ENCODE data around the gene GPC5. TPM values are rescaled to one million over a fixed set of nuclear protein-coding genes. Genes with fewer than 3 reads are reported as not detected.

Gene GPC5
- total and polyA plus RNA-seq, 4 donors: 0.51 to 22.4 (median 2.0) TPM

DNA sequence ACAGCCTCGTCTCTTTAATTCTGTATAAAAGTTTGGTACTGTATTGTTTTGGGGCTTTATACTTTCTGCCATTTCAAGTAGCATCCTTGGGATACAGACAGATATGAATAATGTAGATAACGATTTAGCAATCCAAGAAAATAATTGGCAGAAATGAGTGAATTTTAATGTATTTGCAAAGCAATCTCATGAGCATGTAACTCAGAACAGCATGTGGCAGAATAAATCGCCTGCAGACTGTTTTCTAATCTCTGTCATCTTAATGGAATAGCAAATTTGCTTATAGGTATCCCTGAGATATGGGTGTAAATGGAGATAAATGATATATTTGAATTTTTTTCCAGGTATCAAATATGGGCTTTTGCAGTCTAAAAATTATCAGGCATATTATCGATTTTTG is 166.0 kb downstream of the GPC5 start:
- WGBS: 88% methylated on average over 4 of the region's 4 CpGs
- TF ChIP-seq, protein P1, sequence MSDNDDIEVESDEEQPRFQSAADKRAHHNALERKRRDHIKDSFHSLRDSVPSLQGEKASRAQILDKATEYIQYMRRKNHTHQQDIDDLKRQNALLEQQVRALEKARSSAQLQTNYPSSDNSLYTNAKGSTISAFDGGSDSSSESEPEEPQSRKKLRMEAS (IDR thresholded peaks at IDR 0.05): no peak
- TF ChIP-seq HNF4A (conservative IDR thresholded peaks at IDR 0.05): no peak
- TF ChIP-seq, protein P2, sequence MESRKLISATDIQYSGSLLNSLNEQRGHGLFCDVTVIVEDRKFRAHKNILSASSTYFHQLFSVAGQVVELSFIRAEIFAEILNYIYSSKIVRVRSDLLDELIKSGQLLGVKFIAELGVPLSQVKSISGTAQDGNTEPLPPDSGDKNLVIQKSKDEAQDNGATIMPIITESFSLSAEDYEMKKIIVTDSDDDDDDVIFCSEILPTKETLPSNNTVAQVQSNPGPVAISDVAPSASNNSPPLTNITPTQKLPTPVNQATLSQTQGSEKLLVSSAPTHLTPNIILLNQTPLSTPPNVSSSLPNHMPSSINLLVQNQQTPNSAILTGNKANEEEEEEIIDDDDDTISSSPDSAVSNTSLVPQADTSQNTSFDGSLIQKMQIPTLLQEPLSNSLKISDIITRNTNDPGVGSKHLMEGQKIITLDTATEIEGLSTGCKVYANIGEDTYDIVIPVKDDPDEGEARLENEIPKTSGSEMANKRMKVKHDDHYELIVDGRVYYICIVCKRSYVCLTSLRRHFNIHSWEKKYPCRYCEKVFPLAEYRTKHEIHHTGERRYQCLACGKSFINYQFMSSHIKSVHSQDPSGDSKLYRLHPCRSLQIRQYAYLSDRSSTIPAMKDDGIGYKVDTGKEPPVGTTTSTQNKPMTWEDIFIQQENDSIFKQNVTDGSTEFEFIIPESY (IDR thresholded peaks at IDR 0.05): no peak
- no peak for TF ChIP-seq YY1 (IDR thresholded peaks at IDR 0.05)
- TF ChIP-seq FOXA1 (IDR thresholded peaks at IDR 0.05): no peak
- no peak for TF ChIP-seq JUND (IDR thresholded peaks at IDR 0.05)
- no peak for TF ChIP-seq NR2F2 (IDR thresholded peaks at IDR 0.05)
- TF ChIP-seq RXRA (IDR thresholded peaks at IDR 0.05): no peak
- no peak for TF ChIP-seq FOXA2 (IDR thresholded peaks at IDR 0.05)
- TF ChIP-seq HNF4G (IDR thresholded peaks at IDR 0.05): no peak
- no peak for TF ChIP-seq GABPA (IDR thresholded peaks at IDR 0.05 in 1 of 2, conservative IDR thresholded peaks at IDR 0.05 in 1 of 2)
- no peak for TF ChIP-seq EGR1 (IDR thresholded peaks at IDR 0.05; ENCODE audit: low read depth in 2 of 2)
- TF ChIP-seq, protein P3, sequence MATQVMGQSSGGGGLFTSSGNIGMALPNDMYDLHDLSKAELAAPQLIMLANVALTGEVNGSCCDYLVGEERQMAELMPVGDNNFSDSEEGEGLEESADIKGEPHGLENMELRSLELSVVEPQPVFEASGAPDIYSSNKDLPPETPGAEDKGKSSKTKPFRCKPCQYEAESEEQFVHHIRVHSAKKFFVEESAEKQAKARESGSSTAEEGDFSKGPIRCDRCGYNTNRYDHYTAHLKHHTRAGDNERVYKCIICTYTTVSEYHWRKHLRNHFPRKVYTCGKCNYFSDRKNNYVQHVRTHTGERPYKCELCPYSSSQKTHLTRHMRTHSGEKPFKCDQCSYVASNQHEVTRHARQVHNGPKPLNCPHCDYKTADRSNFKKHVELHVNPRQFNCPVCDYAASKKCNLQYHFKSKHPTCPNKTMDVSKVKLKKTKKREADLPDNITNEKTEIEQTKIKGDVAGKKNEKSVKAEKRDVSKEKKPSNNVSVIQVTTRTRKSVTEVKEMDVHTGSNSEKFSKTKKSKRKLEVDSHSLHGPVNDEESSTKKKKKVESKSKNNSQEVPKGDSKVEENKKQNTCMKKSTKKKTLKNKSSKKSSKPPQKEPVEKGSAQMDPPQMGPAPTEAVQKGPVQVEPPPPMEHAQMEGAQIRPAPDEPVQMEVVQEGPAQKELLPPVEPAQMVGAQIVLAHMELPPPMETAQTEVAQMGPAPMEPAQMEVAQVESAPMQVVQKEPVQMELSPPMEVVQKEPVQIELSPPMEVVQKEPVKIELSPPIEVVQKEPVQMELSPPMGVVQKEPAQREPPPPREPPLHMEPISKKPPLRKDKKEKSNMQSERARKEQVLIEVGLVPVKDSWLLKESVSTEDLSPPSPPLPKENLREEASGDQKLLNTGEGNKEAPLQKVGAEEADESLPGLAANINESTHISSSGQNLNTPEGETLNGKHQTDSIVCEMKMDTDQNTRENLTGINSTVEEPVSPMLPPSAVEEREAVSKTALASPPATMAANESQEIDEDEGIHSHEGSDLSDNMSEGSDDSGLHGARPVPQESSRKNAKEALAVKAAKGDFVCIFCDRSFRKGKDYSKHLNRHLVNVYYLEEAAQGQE (IDR thresholded peaks at IDR 0.05): no peak
- no peak for TF ChIP-seq RAD21 (IDR thresholded peaks at IDR 0.05)
- TF ChIP-seq, protein P4, sequence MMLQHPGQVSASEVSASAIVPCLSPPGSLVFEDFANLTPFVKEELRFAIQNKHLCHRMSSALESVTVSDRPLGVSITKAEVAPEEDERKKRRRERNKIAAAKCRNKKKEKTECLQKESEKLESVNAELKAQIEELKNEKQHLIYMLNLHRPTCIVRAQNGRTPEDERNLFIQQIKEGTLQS (IDR thresholded peaks at IDR 0.05): no peak
- TF ChIP-seq, protein P5, sequence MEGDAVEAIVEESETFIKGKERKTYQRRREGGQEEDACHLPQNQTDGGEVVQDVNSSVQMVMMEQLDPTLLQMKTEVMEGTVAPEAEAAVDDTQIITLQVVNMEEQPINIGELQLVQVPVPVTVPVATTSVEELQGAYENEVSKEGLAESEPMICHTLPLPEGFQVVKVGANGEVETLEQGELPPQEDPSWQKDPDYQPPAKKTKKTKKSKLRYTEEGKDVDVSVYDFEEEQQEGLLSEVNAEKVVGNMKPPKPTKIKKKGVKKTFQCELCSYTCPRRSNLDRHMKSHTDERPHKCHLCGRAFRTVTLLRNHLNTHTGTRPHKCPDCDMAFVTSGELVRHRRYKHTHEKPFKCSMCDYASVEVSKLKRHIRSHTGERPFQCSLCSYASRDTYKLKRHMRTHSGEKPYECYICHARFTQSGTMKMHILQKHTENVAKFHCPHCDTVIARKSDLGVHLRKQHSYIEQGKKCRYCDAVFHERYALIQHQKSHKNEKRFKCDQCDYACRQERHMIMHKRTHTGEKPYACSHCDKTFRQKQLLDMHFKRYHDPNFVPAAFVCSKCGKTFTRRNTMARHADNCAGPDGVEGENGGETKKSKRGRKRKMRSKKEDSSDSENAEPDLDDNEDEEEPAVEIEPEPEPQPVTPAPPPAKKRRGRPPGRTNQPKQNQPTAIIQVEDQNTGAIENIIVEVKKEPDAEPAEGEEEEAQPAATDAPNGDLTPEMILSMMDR (IDR thresholded peaks at IDR 0.05; ENCODE audit: low read depth, low read length, missing input control): no peak
- no peaks in the 10 kb centered on the region for H3K4me1 ChIP-seq (ENCODE audit: control insufficient read depth in 4 of 4, insufficient read depth in 4 of 4, low read length in 3 of 4)
- H3K27me3 ChIP-seq (ENCODE audit: control insufficient read depth in 4 of 4, insufficient read depth in 4 of 4, low read length in 3 of 4): no peaks in the 10 kb centered on the region
- H3K27ac ChIP-seq (ENCODE audit: low read depth in 1 of 2, low read length in 2 of 2): no peak overlapping the region
- H3K9me3 ChIP-seq (ENCODE audit: control insufficient read depth in 4 of 4, low read length in 3 of 4): no peaks in the 10 kb centered on the region
- no peak overlapping the region for H3K4me3 ChIP-seq (ENCODE audit: low read depth in 1 of 3, low read length in 3 of 3)
- no peak for DNase-seq (ENCODE audit: low spot score)
- no peaks in the 10 kb centered on the region for H3K36me3 ChIP-seq (ENCODE audit: control insufficient read depth in 4 of 4, insufficient read depth in 3 of 4, low read depth in 1 of 4, low read length in 3 of 4)
- no peak overlapping the region for H3K9ac ChIP-seq (ENCODE audit: low read depth in 1 of 2, low read length in 2 of 2)

DNA sequence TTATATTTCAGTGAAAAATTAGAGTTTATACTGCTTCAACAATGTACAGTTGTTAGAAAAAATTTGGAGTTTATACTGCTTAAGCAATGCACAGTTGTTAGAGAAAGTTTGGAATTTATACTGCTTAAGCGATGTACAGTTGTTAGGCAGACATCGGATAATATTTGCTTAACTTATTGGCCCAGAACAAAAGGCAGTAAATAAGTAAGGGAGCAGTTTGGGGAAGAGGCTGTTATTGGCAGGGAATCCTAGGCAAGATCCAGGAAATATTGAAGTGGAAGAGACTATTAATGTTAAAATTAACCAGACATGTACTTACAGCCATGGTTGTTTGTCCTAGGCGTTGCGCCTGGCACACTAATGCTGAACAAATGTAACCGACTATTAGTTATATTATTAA is 166.9 kb downstream of the GPC5 start:
- H3K27me3 ChIP-seq (ENCODE audit: control insufficient read depth in 4 of 4, insufficient read depth in 4 of 4, low read length in 3 of 4): no peaks in the 10 kb centered on the region
- H3K27ac ChIP-seq (ENCODE audit: low read depth in 1 of 2, low read length in 2 of 2): no peak overlapping the region
- H3K4me1 ChIP-seq (ENCODE audit: control insufficient read depth in 4 of 4, insufficient read depth in 4 of 4, low read length in 3 of 4): no peaks in the 10 kb centered on the region
- 76% methylated on average over 5 of the region's 5 CpGs for WGBS
- H3K9me3 ChIP-seq (ENCODE audit: control insufficient read depth in 4 of 4, low read length in 3 of 4): no peaks in the 10 kb centered on the region
- H3K9ac ChIP-seq (ENCODE audit: low read depth in 1 of 2, low read length in 2 of 2): no peak overlapping the region
- no peak overlapping the region for H3K4me3 ChIP-seq (ENCODE audit: low read depth in 1 of 3, low read length in 3 of 3)
- no peak for DNase-seq (ENCODE audit: low spot score)
- H3K36me3 ChIP-seq (ENCODE audit: control insufficient read depth in 4 of 4, insufficient read depth in 3 of 4, low read depth in 1 of 4, low read length in 3 of 4): no peaks in the 10 kb centered on the region
- no peak for TF ChIP-seq RXRA (IDR thresholded peaks at IDR 0.05)
- no peak for TF ChIP-seq FOXA1 (IDR thresholded peaks at IDR 0.05)
- TF ChIP-seq, protein P3 (IDR thresholded peaks at IDR 0.05): no peak
- TF ChIP-seq, protein P5 (IDR thresholded peaks at IDR 0.05; ENCODE audit: low read depth, low read length, missing input control): no peak
- no peak for TF ChIP-seq NR2F2 (IDR thresholded peaks at IDR 0.05)
- TF ChIP-seq RAD21 (IDR thresholded peaks at IDR 0.05): no peak
- TF ChIP-seq YY1 (IDR thresholded peaks at IDR 0.05): no peak
- TF ChIP-seq FOXA2 (IDR thresholded peaks at IDR 0.05): no peak
- TF ChIP-seq, protein P1 (IDR thresholded peaks at IDR 0.05): no peak
- TF ChIP-seq SP1 (IDR thresholded peaks at IDR 0.05): no peak
- TF ChIP-seq GABPA (IDR thresholded peaks at IDR 0.05 in 1 of 2, conservative IDR thresholded peaks at IDR 0.05 in 1 of 2): no peak
- no peak for TF ChIP-seq EGR1 (IDR thresholded peaks at IDR 0.05; ENCODE audit: low read depth in 2 of 2)
